Neural progenitor cell (in vitro differentiated cells): Measurements from ENCODE around the gene TMEM176B.
A peak's percentile ranks its signal among the peaks of the same experiment; 100 is the strongest.

Experiments used
- EZH2 ChIP-seq: fragments of 200-600 bp; sonication (generic); IDR thresholded peaks from 2 replicates; pipeline ENCODE4 v1.6.1; 2017; ENCODE audit warnings: antibody characterized with exemption, mild to moderate bottlenecking, moderate library complexity
- TF ChIP-seq, protein P1 (sequence below): fragments of 200-600 bp; sonication (generic); IDR thresholded peaks from 2 replicates; pipeline ENCODE4 v1.5.1; 2017; ENCODE audit warnings: antibody characterized with exemption, mild to moderate bottlenecking

- TF ChIP-seq, protein P1, sequence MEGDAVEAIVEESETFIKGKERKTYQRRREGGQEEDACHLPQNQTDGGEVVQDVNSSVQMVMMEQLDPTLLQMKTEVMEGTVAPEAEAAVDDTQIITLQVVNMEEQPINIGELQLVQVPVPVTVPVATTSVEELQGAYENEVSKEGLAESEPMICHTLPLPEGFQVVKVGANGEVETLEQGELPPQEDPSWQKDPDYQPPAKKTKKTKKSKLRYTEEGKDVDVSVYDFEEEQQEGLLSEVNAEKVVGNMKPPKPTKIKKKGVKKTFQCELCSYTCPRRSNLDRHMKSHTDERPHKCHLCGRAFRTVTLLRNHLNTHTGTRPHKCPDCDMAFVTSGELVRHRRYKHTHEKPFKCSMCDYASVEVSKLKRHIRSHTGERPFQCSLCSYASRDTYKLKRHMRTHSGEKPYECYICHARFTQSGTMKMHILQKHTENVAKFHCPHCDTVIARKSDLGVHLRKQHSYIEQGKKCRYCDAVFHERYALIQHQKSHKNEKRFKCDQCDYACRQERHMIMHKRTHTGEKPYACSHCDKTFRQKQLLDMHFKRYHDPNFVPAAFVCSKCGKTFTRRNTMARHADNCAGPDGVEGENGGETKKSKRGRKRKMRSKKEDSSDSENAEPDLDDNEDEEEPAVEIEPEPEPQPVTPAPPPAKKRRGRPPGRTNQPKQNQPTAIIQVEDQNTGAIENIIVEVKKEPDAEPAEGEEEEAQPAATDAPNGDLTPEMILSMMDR = no peak
- peak; percentile 41 for TF ChIP-seq EZH2
Measured at GRCh38 chr7:150800581-150801241, 547 bp upstream of the TMEM176B start, which contains the start of gene TMEM176A.
